ENCODE measurements around the gene CRYBA2.

DNA sequence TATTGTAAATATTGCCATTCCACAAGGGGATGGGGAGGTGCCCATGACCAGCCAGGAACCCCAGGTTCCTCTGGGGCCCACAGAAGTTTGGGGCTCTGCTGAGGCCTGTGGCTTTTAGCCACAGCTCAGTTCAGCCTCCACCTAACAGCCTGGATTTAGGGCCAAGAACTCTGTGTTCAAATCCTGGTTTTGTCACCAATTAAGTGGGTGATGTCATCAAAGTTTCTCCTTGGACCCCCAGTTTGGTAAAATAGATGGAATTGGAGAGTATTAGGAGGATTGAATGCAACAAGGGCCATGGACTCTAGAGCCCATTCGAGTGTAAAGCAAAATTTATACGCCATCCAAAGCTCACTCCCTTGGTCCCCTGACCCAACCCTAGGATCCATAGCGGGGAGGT is 5.1 kb downstream of the CRYBA2 start:
- TF ChIP-seq POLR2AphosphoS5 (IDR thresholded peaks at IDR 0.05; ENCODE audit: borderline replicate concordance, low read depth, low read length) (no peak), EZH2 (IDR thresholded peaks at IDR 0.05) (no peak), FOXP2 (optimal IDR thresholded peaks at IDR 0.05; ENCODE audit: control extremely low read depth, extremely low read length, insufficient read depth) (no peak)
